ENCODE measurements around the gene GJB2.

GJB2 gene

DNA sequence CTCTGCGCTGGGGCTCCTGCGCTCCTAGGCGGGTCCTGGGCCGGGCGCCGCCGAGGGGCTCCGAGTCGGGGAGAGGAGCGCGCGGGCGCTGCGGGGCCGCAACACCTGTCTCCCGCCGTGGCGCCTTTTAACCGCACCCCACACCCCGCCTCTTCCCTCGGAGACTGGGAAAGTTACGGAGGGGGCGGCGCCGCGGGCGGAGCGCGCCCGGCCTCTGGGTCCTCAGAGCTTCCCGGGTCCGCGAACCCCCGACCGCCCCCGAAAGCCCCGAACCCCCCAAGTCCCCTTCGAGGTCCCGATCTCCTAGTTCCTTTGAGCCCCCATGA is at the start of gene GJB2:
Gene GJB2, minus strand, starts transcription at position 103 of the 326 bp plus-strand sequence. CDS start 3,357 bp downstream, outside the sequence.
- POLR2A ChIA-PET = no interaction called here
- no peak for DNase-seq (ENCODE audit: extremely low spot score)
- CTCF ChIA-PET = no interaction called here
- TF ChIP-seq, protein P1, sequence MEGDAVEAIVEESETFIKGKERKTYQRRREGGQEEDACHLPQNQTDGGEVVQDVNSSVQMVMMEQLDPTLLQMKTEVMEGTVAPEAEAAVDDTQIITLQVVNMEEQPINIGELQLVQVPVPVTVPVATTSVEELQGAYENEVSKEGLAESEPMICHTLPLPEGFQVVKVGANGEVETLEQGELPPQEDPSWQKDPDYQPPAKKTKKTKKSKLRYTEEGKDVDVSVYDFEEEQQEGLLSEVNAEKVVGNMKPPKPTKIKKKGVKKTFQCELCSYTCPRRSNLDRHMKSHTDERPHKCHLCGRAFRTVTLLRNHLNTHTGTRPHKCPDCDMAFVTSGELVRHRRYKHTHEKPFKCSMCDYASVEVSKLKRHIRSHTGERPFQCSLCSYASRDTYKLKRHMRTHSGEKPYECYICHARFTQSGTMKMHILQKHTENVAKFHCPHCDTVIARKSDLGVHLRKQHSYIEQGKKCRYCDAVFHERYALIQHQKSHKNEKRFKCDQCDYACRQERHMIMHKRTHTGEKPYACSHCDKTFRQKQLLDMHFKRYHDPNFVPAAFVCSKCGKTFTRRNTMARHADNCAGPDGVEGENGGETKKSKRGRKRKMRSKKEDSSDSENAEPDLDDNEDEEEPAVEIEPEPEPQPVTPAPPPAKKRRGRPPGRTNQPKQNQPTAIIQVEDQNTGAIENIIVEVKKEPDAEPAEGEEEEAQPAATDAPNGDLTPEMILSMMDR (IDR thresholded peaks at IDR 0.05; ENCODE audit: control extremely low read depth, extremely low read depth, low read depth, missing control alignments) = no peak

DNA sequence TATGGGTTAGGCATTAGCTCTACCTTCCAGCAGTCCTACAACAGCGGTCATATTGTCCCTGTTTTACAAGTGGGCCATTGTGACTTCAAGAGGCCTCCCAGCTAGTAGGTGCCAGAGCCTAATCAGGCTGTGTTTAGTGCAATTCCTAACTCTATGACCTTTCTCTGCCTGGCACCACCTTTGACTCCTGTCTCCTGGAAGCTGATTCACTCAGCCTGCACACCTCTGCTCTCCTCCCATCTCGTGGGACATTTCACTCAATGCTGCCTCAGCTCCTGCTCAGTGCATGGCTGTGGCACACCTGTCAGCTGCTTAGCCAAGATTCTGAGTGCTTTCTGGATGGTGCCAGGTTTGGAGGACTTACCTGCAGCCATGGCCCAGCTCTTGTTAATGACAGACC is 48.9 kb upstream of the GJB2 start:
- DNase-seq (ENCODE audit: extremely low spot score) = no peak
- TF ChIP-seq, protein P1 (IDR thresholded peaks at IDR 0.05; ENCODE audit: control extremely low read depth, extremely low read depth, low read depth, missing control alignments) = no peak
- POLR2A ChIA-PET = no interaction called here
- CTCF ChIA-PET = interaction anchor here (1.2 to 1.4 kb wide), 2 partner anchors 14 to 26 kb away, joined by 3 to 4 read pairs; no protein-coding TSS in a partner anchor

DNA sequence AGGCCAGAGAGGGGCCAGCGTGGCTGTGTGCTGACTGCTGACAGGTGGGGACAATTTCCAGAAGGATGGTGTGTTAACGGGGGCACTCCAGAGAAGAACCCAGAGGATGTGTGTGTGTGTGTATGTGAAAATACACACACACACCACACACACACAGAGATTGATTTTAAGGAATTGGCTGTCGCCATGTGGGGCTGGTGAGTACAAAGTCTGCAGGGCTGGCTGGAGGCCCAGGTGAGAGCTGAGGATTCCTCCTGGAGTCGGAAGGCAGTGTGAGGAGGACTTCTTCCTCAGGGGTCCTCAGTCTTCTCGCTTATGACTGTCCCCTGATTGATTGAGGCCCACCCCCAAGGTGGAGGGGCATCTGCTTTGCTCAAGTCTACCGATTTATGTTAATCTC is 47.0 kb upstream of the GJB2 start:
- ChIA-PET POLR2A (no interaction called here), CTCF (no interaction called here)
- DNase-seq (ENCODE audit: extremely low spot score) = no peak
- TF ChIP-seq, protein P1 (IDR thresholded peaks at IDR 0.05; ENCODE audit: control extremely low read depth, extremely low read depth, low read depth, missing control alignments) = no peak

DNA sequence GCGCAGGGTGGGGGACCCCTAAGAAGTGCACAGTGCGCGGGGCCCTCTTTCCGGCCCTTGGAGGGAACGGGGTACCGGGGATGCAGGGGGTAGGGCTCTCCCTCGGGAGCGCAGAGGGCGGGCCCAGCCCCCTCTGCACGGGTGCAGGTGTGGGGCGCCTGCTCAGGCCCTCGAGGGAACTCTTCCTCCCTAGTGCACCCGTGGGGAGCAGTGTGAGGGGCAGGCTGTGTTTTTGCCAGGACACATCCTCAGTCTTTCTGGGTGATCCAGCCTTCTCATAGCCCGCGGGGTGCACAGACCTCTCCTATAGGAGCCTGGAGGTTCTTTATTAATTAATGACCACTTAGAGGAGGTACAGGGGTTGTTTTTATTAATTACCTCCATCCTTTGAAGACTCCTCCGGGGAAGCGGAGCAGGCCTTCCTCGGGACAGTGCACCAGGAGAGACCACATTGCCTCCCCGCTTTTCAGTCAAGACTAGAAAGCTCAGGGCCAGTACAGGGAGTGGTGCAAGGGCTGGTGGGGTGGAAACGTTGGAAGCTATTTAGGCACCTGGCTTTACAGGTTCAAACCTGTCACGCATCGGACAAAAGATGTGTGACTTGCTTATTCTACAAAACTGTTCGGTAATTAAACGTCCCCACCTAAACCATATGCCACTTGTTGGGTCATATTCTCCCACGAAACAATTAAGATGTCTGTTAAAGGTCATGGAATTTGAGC is 40.0 kb upstream of the GJB2 start:
- TF ChIP-seq, protein P1 (IDR thresholded peaks at IDR 0.05; ENCODE audit: control extremely low read depth, extremely low read depth, low read depth, missing control alignments) = no peak
- POLR2A ChIA-PET = no interaction called here
- no peak for DNase-seq (ENCODE audit: extremely low spot score)
- CTCF ChIA-PET = no interaction called here

DNA sequence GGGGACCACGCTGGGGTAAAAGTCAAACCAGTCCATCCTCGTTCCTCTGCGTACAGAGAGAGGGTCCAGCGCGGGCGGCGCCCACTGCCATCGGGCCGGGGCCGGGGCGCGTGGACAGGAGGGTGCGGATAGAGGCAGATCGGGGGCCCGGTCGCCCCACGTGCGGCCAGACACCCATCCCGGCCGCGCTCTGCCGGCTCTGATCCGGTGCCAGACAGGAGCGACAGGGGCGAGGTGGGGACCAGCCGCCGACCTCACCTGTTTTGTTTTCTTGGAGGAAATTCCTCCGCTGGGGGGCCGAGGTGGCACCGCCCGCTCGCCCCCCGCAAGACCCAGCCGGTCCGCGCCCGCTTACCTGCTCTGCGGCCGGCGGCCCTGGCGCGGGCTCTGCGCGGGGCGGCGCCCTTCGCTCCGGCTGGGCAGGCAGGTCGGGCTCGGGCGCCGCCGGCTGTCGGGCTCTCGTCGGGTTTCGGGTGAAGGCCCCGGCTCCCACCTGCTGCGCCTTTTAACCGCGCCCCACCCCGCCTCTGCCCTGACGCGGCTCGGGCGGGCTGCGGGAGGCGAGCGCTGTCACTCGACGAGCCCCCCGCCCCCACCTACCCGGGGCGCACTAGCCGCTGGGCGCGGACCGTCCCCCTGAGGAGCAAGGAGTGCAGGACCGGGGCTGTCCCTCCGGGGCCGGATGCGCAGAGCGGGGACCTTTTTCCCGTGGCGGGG is 39.3 kb upstream of the GJB2 start, which contains the start of gene GJB6:
Gene GJB6, minus strand, starts transcription at position 481 of the 717 bp plus-strand sequence. CDS start 8,839 bp downstream, outside the sequence.
- CTCF ChIA-PET = no interaction called here

More for the DNA sequence above, 39.3 kb upstream of the GJB2 start, which contains the start of gene GJB6:
- TF ChIP-seq, protein P1 (IDR thresholded peaks at IDR 0.05; ENCODE audit: control extremely low read depth, extremely low read depth, low read depth, missing control alignments) = no peak
- POLR2A ChIA-PET = no interaction called here
- DNase-seq (ENCODE audit: extremely low spot score) = peak; percentile 36
